Astrocyte of the cerebellum (primary cell): ENCODE data around the gene LRTM1.

Source experiments
- DNase-seq: peaks from one replicate; pipeline ENCODE4 v3.0.0-alpha.2; 2011; ENCODE audit warnings: low read depth
- H3K4me3 ChIP-seq: 2 replicates; pipeline ENCODE4 v1.5.1; 2011; ENCODE audit warnings: mild to moderate bottlenecking, low read depth, low read length, moderate library complexity
- in situ Hi-C: cut with HindIII; loops from 2 replicates; pipeline ENCODE4 v1.10.0; 2017; ENCODE audit warnings: low sequenced_read_pairs
- TF ChIP-seq, protein P1 (sequence below): IDR thresholded peaks from 2 replicates; pipeline ENCODE4 v1.5.1; 2012; ENCODE audit warnings: low read length, low read depth, moderate library complexity, mild to moderate bottlenecking; ENCODE audit errors: missing control alignments

LRTM1 gene

GRCh38 chr3:54871867-54872266 is 56.0 kb downstream of the LRTM1 start:
- DNase-seq, result no peak
- TF ChIP-seq, protein P1, sequence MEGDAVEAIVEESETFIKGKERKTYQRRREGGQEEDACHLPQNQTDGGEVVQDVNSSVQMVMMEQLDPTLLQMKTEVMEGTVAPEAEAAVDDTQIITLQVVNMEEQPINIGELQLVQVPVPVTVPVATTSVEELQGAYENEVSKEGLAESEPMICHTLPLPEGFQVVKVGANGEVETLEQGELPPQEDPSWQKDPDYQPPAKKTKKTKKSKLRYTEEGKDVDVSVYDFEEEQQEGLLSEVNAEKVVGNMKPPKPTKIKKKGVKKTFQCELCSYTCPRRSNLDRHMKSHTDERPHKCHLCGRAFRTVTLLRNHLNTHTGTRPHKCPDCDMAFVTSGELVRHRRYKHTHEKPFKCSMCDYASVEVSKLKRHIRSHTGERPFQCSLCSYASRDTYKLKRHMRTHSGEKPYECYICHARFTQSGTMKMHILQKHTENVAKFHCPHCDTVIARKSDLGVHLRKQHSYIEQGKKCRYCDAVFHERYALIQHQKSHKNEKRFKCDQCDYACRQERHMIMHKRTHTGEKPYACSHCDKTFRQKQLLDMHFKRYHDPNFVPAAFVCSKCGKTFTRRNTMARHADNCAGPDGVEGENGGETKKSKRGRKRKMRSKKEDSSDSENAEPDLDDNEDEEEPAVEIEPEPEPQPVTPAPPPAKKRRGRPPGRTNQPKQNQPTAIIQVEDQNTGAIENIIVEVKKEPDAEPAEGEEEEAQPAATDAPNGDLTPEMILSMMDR, result no peak
- in situ Hi-C loops, result loop anchor here (25.0 kb wide), 2 partner anchors 615 to 865 kb away; partner anchors contain the start of gene WNT5A
- H3K4me3 ChIP-seq, result no peak overlapping the region

DNA sequence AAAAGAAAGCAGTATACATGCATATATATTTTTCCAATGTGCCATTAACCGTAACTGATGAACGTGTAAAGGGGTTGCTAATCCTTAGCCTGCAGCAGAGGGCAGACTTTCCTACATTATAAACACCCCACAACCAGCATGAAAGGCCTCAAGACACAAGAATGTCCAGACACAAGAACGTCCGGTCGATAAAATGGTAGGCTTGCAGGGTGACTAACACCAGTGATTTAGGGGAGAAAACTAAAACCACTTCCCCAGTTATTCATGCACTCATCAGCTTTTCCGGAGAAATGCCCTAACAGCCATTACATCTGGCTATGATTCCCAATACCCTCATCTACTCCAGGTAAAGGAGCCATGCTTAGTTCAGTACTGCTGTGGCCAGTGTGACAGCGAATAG is 57.4 kb downstream of the LRTM1 start:
- in situ Hi-C loops, result loop anchor here (25.0 kb wide), 2 partner anchors 617 to 867 kb away; partner anchors contain the start of gene WNT5A
- peak; percentile 90 for DNase-seq
- TF ChIP-seq, protein P1, result peak; percentile 77
- H3K4me3 ChIP-seq, result no peak overlapping the region
